KG1 (cell line): Measurements from ENCODE around the gene IL6ST.

Source experiments
- DNase-seq: peaks from one replicate; lab custom pipeline; 2025; lab: John Stamatoyannopoulos, UW

The IL6ST gene

DNA sequence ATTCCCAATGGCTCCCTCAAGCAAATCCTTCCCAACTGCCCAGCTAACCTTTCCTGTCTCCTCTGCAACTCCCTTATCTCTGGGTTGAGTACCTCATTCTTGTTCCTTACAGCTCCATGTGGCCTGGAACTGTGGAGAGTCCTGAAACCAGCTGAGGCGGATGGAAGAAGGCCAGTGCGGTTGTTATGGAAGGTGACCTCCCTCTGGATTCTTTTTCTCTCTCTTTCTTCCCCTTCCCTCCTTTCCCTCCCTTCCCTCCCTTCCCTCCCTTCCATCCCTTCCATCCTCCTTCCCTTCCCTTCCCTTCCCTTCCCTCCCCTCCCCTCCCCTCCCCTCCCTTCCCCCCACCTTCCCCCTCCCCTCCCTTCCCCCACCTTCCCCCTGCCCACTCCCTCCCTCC is 98.5 kb downstream of the IL6ST start:
- DNase-seq: no peak

DNA sequence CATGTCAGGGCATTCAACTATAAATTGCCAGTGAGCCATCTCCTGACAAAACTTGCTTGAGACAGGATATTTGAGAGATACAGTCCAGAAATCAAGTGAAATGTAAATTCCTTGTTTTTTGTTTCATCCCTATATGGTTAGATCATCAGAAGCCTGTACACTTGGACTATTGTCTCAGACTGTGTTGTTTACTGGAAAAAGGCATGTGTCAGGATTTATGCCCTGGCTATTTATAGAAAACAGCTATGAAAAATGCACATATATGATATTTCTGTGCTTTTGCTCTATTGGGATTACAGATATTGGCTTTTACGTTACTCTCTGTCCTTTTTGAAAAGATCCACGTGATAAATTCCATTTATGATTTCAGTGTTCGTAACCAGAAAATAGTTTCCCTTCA is 99.4 kb downstream of the IL6ST start:
- DNase-seq: no peak

DNA sequence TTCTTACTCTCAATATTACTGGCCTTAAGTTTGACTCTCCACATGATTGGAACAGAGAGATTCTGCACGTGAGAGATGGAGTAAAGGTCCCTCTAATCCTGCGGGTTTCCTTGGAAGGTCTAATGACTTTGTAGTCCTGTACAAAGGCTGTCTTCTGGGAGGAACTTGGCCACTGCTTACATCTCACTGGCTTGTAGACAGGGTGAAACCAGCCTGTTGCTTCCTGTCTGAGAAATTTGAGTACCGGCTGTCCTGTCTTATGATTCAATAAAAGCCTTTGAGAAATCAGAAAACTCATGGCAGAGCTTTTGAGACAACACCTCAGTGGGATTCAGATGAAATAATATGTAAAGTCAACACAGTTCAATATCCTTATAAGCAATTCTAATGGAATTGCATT is 100.6 kb downstream of the IL6ST start:
- DNase-seq: no peak

DNA sequence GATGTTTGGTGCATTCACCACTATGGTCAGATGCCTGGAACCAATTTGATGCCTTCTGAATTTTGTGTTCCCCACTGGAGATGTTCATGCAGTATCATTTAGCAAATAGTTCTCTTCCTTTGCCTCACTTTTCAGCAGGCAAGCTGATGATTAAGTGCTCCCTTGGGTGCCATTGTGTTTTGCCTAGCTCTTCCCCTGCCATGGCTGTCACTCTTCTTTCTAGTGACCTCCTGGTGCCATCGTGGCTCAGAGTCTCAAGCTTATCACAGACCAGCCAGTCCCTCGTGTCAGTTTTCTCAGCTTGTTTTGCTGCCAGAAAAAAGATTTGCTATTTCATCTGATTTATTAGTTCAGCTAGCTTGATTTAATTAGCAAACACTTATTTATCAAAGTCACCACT is 102.3 kb downstream of the IL6ST start:
- no peak for DNase-seq

DNA sequence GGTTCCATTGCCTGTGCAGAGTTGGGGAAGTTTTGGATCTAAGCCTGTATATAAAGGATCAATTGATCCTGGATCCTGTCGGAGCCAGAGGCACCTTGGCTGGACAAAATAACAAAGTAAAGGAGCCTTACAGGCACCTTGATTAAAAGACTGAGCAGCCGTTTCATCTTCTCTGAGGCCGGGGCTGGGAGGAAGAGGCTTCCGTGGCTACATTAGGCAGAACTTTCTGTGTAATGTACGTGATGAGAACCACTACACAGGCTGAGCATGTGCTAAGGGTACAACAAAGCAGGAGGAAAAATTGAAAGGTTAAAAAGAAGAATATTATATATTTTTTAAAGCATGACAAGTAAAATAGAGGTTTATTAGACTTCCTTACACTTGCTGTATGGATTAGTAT is 106.6 kb downstream of the IL6ST start:
- no peak for DNase-seq

DNA sequence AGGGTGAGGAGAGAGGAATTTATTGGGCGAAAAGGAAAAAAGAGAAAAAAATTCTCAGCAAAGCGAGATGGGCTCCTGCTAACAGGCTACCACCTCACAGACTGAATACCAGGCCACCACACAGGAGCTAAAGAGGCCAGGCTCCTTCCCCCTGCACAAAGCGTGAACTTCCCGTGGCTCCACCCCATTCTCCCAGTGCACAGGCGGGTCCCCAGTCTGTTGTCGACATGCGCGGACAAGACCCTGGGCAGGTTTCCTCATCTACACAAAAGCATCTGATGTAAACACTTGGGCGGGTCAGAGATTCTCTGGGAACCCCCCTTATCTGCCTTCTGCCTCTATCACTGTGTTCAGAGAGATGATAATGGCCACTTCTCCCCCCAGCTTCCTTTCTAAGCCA is 109.4 kb downstream of the IL6ST start:
- DNase-seq: no peak
